A673 (cell line): ENCODE results near the gene SUPT4H1.

ENCODE experiments used
- CTCF ChIP-seq: fragments of 300-800, 200-600 bp; sonication (generic); conservative IDR thresholded peaks from 2 replicates; pipeline ENCODE4 v1.5.1; 2017; ENCODE audit warnings: low read depth, mild to moderate bottlenecking, antibody characterized with exemption, low read length, moderate library complexity, mixed read lengths
- EZH2 ChIP-seq: fragments of 200-600 bp; sonication (generic); IDR thresholded peaks from 2 replicates; pipeline ENCODE4 v1.6.1; 2017; ENCODE audit warnings: borderline replicate concordance, low read depth, mild to moderate bottlenecking, mixed read lengths, antibody characterized with exemption, low read length; ENCODE audit not compliant: poor library complexity, severe bottlenecking

- TF ChIP-seq EZH2 = no peak
- TF ChIP-seq CTCF = no peak
Measured at GRCh38 chr17:58313815-58314705, 37.9 kb downstream of the SUPT4H1 start.
